ENCODE results near the gene KCTD16.
A peak's percentile ranks its signal among the peaks of the same experiment; 100 is the strongest.

Gene KCTD16

GRCh38 chr5:144187699-144188294 lies 17.1 kb downstream of the KCTD16 start:
- DNase-seq (ENCODE audit: low spot score): peak; percentile 48
- no peak for TF ChIP-seq CTCF (IDR thresholded peaks at IDR 0.05; ENCODE audit: extremely low read depth, missing control alignments)

GRCh38 chr5:144189800-144190429 lies 19.2 kb downstream of the KCTD16 start:
- DNase-seq (ENCODE audit: low spot score): peak; percentile 13
- TF ChIP-seq CTCF (IDR thresholded peaks at IDR 0.05; ENCODE audit: extremely low read depth, missing control alignments): no peak

GRCh38 chr5:144191531-144191930 lies 20.9 kb downstream of the KCTD16 start:
- TF ChIP-seq CTCF (IDR thresholded peaks at IDR 0.05; ENCODE audit: extremely low read depth, missing control alignments): no peak
- DNase-seq (ENCODE audit: low spot score): no peak

GRCh38 chr5:144191998-144192397 lies 21.3 kb downstream of the KCTD16 start:
- TF ChIP-seq CTCF (IDR thresholded peaks at IDR 0.05; ENCODE audit: extremely low read depth, missing control alignments): peak; percentile 36
- peak; percentile 82 for DNase-seq (ENCODE audit: low spot score)

GRCh38 chr5:144192661-144193060 lies 22.0 kb downstream of the KCTD16 start:
- TF ChIP-seq CTCF (IDR thresholded peaks at IDR 0.05; ENCODE audit: extremely low read depth, missing control alignments): no peak
- no peak for DNase-seq (ENCODE audit: low spot score)

GRCh38 chr5:144194144-144194543 lies 23.5 kb downstream of the KCTD16 start:
- TF ChIP-seq CTCF (IDR thresholded peaks at IDR 0.05; ENCODE audit: extremely low read depth, missing control alignments): no peak
- DNase-seq (ENCODE audit: low spot score): no peak

GRCh38 chr5:144195448-144195847 lies 24.8 kb downstream of the KCTD16 start:
- DNase-seq (ENCODE audit: low spot score): no peak
- TF ChIP-seq CTCF (IDR thresholded peaks at IDR 0.05; ENCODE audit: extremely low read depth, missing control alignments): no peak
